Measurements from ENCODE around the gene P3H1. TPM values are rescaled to one million over a fixed set of nuclear protein-coding genes. Genes with fewer than 3 reads are reported as not detected.
"Not testable (repeated sequence)": the region's sequence is repeated elsewhere in the genome, so short reads cannot be mapped to it uniquely, and the experiment has no call there.

Gene P3H1
- total RNA-seq, 1 donor from 2014 or later, result 47.4 TPM

DNA sequence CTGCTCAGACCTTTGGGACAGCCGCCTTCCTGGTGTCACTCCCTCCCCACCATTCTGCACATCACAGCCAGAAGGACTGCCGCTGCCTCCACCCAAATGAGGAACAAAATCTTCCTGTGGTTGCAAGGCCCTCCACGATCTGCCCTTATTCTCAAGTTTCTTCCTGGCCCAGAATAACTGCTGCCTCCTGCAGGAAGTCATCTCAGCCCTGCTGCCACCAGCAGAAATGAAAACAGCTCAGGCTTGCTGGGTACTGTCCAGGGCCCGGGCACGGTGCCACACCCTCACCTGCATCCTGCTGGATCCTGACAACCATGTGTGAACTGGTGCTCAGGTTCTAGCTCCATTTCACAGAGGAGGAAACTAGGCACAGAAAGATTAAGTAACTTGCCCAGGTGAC is 29.6 kb downstream of the P3H1 start:
- Mint-ChIP-seq H3K4me3 (no peak overlapping the region), H3K4me1 (peaks cover 7% of the 10 kb centered on the region), H3K36me3 (ENCODE audit: low read depth) (no peaks in the 10 kb centered on the region), H3K27me3 (no peaks in the 10 kb centered on the region), H3K9me3 (no peaks in the 10 kb centered on the region), H3K27ac (no peak overlapping the region)
- intact Hi-C loops (cut with micrococcal nuclease), result no loop called here
- peak; percentile 72 for DNase-seq

DNA sequence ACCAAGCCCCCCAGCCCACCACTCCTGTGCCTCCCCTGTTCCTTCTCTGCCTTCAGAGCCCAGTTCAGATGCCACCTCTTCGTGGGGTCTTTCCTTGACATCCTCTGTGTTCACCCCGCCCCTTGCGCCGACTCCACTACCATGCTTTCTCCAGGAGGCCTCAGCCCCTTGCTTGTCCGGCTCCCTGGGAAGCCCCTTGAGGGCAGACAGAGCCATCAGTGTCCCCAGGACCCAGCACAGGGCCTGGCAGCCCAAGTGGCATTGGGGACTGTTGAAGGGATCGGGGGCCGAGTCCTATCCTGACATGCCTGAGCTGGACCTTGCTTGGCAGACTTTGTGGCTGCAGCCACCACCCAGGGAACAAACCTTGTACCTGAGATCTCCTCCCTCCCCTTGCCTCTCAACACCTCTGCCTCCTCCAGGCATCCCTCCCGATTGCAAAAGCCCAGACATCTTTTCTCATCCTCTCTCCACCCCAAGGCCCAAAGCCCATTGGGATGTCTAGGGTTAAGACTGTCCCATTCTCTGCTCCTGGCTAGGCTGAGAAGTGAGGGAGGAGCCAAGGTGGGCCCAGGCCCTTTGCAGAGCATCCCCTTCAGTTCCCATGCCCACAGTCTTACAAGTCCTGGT is 30.1 kb downstream of the P3H1 start:
- no peak for DNase-seq
- no peaks in the 10 kb centered on the region for H3K9me3 Mint-ChIP-seq
- no peak overlapping the region for H3K4me3 Mint-ChIP-seq
- H3K36me3 Mint-ChIP-seq (ENCODE audit: low read depth), result no peaks in the 10 kb centered on the region
- peaks cover 7% of the 10 kb centered on the region for H3K4me1 Mint-ChIP-seq
- H3K27me3 Mint-ChIP-seq, result no peaks in the 10 kb centered on the region
- intact Hi-C loops (cut with micrococcal nuclease), result no loop called here
- H3K27ac Mint-ChIP-seq, result no peak overlapping the region

DNA sequence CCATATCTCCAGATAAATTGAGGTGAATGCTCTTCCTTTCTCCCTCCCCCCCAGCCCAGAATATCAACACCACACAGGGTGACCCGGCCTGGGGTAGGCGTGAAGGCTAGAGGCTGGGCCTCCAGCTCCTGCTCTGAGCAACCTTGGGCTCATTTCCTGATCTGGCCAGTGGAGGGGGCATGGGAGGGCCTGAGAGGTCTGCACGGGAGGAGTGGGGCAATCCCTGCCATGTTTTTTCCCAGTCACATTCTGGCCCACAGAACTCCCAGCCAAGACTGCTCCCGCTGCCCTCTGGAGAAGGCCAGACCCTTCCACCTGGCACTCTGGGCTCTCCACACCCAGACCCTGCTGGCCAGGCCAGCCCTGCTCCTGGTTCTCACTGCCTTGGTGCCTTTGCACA is 30.7 kb downstream of the P3H1 start:
- no peak for DNase-seq
- Mint-ChIP-seq H3K36me3 (ENCODE audit: low read depth) (no peaks in the 10 kb centered on the region), H3K27me3 (no peaks in the 10 kb centered on the region), H3K9me3 (no peaks in the 10 kb centered on the region), H3K4me3 (no peak overlapping the region), H3K4me1 (peaks cover 7% of the 10 kb centered on the region), H3K27ac (no peak overlapping the region)
- intact Hi-C loops (cut with micrococcal nuclease), result no loop called here

DNA sequence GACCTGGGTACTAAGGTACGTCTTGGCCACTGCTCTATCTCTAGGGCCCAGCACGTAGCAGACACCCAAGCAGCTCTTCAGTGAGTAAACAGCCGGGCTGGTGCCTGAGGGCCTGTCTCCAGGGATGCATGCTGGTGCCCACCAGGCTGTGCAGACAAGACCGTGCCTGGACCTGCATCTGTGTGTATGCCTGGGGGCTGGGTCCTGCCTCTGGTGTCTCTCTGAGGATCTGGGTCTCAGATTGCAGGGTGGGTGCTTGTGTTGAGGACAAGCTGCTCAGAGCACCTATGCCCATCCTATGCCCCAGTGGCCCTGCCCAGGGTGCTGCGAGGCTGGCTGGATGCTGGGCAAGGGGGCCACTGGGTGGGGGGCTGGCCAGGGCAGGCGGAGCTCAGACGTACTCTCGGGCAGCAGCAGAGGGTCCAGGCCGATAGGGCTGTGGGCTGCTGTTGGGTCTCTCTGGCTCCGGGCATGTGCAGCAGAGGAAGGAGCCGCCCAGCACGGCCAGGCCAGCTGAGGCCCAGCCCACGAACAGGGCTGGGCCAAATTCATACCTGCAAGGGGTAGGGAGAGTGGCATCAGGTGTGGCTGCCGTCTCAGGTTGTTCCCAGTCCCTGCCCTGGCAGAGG is 31.2 kb downstream of the P3H1 start:
- no peaks in the 10 kb centered on the region for H3K36me3 Mint-ChIP-seq (ENCODE audit: low read depth)
- intact Hi-C loops (cut with micrococcal nuclease), result no loop called here
- peaks cover 9% of the 10 kb centered on the region for H3K4me1 Mint-ChIP-seq
- H3K27me3 Mint-ChIP-seq, result no peaks in the 10 kb centered on the region
- DNase-seq, result no peak
- no peaks in the 10 kb centered on the region for H3K9me3 Mint-ChIP-seq
- no peak overlapping the region for H3K4me3 Mint-ChIP-seq
- H3K27ac Mint-ChIP-seq, result no peak overlapping the region

DNA sequence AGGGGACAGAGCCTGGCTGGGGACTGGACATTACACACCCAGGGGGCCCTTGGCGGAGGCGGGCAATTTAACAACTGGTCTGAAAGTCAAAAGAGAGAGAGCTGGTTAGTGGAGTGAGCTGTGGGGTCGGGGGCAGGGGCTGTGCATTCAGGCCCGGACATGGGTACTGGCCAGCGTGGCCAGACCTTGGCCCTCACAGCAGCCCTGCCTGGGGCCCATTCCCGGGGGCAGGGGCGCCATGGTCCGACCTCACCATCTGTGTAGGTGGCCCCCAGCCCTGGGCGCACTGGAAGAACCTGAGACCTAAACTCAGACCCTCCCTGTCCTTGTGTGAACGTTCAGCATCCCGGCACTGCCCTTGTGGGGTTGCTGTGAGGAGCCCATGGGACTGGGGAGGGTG is 31.8 kb downstream of the P3H1 start:
- peaks cover 9% of the 10 kb centered on the region for H3K4me1 Mint-ChIP-seq
- no peak overlapping the region for H3K27ac Mint-ChIP-seq
- no peaks in the 10 kb centered on the region for H3K36me3 Mint-ChIP-seq (ENCODE audit: low read depth)
- no peak for DNase-seq
- H3K27me3 Mint-ChIP-seq, result no peaks in the 10 kb centered on the region
- H3K9me3 Mint-ChIP-seq, result no peaks in the 10 kb centered on the region
- intact Hi-C loops (cut with micrococcal nuclease), result no loop called here
- H3K4me3 Mint-ChIP-seq, result no peak overlapping the region

DNA sequence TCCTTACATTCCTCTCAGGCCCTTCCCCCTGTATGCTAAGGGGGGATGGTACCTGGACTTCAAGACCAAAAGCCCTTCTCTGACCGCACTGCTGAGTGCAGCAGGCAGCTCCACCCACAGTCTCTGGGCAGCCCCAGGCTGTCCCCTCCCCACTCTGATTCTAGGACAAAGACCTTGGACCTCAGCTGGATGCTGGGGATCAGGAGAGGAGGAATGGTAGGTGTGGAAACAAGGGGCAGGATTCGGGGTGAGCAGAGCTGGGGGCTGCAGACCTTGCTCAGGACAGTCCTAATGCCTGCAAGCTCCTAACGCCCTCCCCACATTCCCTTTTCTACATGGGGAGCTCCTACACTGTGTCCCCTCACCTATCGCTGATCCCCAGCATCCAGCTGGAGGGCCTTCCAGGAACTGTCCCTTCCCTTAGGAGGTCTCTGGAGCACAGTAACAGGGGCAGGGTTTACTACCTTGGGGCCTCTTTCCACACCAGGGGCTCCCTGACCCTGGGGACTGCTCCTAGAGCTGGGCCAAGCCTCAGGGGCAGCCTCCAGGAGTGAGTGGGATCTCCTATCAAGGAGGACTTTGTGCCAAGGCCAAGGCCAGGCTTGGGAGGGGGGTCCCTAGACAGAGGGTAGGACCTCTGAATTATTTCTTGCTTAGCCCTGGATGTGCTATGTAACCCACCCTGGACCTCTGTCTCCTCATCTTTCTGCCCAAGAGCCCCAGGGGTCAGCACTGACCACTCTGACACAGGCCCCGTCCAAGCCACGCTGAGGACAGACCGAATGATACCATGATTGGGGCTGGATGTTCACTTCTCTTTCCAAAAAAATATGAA is 32.4 kb downstream of the P3H1 start:
- H3K4me1 Mint-ChIP-seq, result peaks cover 9% of the 10 kb centered on the region
- H3K9me3 Mint-ChIP-seq, result no peaks in the 10 kb centered on the region
- intact Hi-C loops (cut with micrococcal nuclease), result no loop called here
- no peak overlapping the region for H3K4me3 Mint-ChIP-seq
- H3K27me3 Mint-ChIP-seq, result no peaks in the 10 kb centered on the region
- DNase-seq, result no peak
- no peak overlapping the region for H3K27ac Mint-ChIP-seq
- no peaks in the 10 kb centered on the region for H3K36me3 Mint-ChIP-seq (ENCODE audit: low read depth)

DNA sequence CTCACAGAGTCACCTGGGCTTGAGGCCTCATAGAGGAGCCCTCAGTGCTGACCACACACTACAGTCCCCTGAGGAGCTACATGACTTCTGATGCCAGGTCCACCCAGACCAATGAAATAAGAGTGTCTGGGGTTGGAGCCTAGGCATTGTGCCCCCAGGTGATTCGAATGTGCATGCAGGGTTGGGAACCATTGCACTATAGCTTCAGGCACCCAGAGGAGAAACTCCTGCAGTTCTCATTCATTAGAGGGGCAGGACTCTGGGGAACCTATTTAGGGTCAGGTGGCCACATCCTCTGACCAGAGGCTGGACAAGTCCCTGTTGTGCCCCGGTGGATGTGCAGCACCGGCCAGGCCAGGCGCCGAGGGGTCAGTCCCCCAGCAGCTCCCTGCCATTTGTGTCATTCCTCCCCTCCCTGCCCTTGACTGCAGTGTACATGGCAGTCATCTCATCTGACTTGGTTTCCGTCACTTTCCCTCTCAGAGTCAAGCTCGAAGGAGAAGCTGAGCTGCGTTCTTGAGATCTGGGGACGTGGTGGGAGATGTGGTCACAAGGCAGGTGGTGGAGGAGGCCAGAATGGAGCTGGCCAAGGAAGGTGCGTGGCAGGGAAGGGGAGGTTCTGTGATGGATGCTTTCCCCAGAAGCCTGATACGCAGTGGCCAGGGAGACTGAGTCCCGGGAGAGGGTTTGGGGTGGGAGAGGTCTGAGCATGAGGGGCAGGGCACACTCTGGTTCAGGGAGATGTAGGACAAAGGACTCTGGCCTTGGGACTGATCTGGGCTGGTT is 33.2 kb downstream of the P3H1 start:
- Mint-ChIP-seq H3K27ac (no peak overlapping the region), H3K4me1 (peaks cover 9% of the 10 kb centered on the region), H3K36me3 (ENCODE audit: low read depth) (no peaks in the 10 kb centered on the region), H3K9me3 (no peaks in the 10 kb centered on the region), H3K4me3 (no peak overlapping the region), H3K27me3 (no peaks in the 10 kb centered on the region)
- no peak for DNase-seq
- intact Hi-C loops (cut with micrococcal nuclease), result no loop called here

DNA sequence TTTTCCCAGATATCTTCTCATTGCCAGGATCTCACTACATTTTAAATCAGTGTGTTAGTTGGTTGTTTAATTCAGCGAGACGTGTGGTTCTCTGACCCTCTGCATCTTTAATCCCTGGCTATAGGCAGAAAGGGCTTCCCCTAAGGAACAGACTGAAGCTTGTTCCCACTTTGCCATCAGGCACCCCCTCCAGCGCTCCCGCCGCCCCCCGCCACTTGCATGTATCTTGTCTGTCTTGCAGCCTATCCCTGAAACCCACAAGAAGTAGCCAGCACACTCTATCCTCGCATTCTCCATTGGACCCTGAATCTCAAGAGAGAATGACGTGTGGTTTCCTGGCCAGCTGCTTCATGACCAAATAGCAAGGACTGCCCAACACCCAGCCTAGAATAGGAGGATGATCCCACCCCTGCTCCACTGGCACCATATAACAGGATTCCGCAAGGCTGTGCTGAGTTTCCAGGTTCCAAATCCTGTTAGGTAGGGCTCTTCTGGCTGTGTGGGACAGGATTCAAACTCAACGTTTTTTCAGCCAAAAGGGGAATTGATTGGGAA is 34.6 kb downstream of the P3H1 start:
- intact Hi-C loops (cut with micrococcal nuclease), result no loop called here
- H3K4me1 Mint-ChIP-seq, result peaks cover 7% of the 10 kb centered on the region
- no peaks in the 10 kb centered on the region for H3K9me3 Mint-ChIP-seq

DNA sequence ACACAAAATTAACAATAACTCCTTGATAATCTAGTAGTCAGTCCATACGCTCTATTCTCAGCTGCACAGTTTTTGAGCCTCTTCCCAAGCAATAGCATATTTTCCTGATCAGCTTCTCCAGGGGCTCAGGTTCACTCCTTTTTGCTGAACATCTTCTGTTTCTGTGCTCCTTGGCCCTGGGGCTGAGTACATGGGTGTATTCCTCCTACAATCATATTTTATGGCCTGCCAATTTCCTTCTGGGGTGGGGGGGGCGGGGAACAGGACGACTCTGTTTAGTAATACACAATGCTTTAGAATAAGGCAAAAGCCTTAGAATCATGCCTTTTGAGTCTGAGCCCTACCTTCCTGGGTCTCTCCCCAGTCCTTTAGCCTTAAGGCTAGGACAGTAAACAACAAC is 35.2 kb downstream of the P3H1 start:
- intact Hi-C loops (cut with micrococcal nuclease), result loop anchor here (1.0 kb wide), 1 partner anchor 153 kb away; no protein-coding TSS in a partner anchor
- no peaks in the 10 kb centered on the region for H3K36me3 Mint-ChIP-seq (ENCODE audit: low read depth)
- no peak overlapping the region for H3K4me3 Mint-ChIP-seq
- H3K27ac Mint-ChIP-seq, result no peak overlapping the region
- H3K9me3 Mint-ChIP-seq, result no peaks in the 10 kb centered on the region
- no peak for DNase-seq
- H3K27me3 Mint-ChIP-seq, result no peaks in the 10 kb centered on the region
- peaks cover 2% of the 10 kb centered on the region for H3K4me1 Mint-ChIP-seq

More for the DNA sequence above, 34.6 kb downstream of the P3H1 start:
- Mint-ChIP-seq H3K4me3 (no peak overlapping the region), H3K27me3 (no peaks in the 10 kb centered on the region), H3K27ac (no peak overlapping the region), H3K36me3 (ENCODE audit: low read depth) (no peaks in the 10 kb centered on the region)
- no peak for DNase-seq

DNA sequence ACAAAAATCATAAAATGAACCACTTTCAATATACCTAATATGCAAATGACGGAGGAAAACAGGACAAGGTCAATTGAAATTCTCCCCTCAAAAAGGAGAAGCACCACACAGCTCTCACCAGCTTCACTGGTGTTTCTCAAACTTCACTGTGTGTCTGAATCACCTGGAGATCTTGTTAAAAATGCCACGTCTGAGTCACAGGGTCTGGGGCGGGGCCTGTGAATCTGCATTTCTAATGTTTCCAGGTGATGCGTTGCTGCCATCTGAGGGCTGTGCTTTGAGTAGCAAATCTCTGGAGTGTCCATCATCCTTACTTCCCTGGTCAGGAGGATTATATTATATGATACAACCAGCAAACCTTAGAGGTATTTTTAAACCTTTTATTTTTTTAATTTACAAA is 35.8 kb downstream of the P3H1 start:
- DNase-seq, result peak; percentile 67
- Mint-ChIP-seq H3K4me3 (no peak overlapping the region), H3K9me3 (no peaks in the 10 kb centered on the region), H3K27me3 (no peaks in the 10 kb centered on the region), H3K36me3 (ENCODE audit: low read depth) (no peaks in the 10 kb centered on the region), H3K27ac (no peak overlapping the region), H3K4me1 (peaks cover 2% of the 10 kb centered on the region)
- intact Hi-C loops (cut with micrococcal nuclease), result loop anchor here (1.0 kb wide), 1 partner anchor 153 kb away; no protein-coding TSS in a partner anchor

DNA sequence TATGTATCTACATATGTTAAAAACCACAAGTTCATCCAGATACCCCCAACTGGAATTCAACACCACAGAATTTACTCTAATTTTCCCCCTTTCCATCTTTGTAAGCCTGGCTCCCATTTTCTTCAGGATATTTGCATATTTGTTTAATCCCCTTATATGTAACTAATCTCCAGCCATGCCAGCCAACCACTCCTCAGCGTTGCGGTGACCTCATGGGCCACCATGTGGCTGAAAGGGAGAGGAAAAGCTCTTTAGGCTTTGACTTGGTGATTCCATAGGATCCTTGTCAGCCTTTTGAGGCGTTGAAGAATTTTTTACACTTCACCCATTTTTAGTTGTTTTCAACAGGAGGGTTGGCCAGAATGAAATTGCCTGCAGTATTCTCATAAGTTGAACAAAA is 36.8 kb downstream of the P3H1 start:
- Mint-ChIP-seq H3K9me3 (no peaks in the 10 kb centered on the region), H3K36me3 (ENCODE audit: low read depth) (no peaks in the 10 kb centered on the region), H3K4me1 (peaks cover 2% of the 10 kb centered on the region), H3K27ac (no peak overlapping the region), H3K4me3 (no peak overlapping the region), H3K27me3 (no peaks in the 10 kb centered on the region)
- DNase-seq, result no peak
- intact Hi-C loops (cut with micrococcal nuclease), result no loop called here

DNA sequence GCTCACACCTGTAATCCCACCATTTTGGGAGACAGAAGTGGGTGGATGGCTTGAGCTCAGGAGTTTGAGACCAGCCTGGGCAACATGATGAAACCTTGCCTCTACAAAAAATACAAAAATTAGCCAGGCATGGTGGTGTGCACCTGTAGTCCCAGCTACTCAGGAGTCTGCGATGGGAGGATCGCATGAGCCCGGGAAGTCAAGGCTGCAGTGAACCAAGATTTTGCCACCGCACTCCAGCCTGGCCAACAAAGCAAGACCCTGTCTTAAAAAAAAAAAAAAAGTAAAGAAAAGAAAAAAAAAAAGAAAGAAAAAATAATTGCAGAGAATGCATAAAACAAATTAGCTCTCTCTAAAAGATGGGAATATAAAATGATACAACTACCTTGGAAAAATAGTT is 41.0 kb downstream of the P3H1 start:
- DNase-seq; H3K4me3 Mint-ChIP-seq; H3K9me3 Mint-ChIP-seq; H3K4me1 Mint-ChIP-seq; H3K27ac Mint-ChIP-seq; H3K27me3 Mint-ChIP-seq; intact Hi-C loops (cut with micrococcal nuclease); H3K36me3 Mint-ChIP-seq (ENCODE audit: low read depth): not testable (repeated sequence)

DNA sequence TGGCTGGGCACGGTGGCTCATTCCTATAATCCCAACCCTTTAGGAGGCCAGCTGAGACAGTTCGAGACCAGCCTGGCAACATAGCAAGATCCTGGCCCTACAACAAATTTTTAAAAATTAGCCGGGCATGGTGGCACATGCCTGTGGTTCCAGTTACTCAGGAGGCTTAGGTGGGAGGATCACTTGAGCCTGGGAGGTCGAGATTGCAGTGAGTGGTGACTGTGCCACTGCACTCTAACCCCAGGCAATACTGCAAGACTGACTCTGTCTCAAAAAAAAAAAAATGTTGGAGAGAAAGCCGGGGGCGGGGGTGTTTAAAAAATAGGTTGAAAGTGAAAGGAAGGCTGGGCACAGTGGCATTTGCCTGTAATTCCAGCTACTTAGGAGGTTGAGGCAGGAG is 43.3 kb downstream of the P3H1 start:
- Mint-ChIP-seq H3K4me1 (peaks cover 5% of the 10 kb centered on the region), H3K27me3 (no peaks in the 10 kb centered on the region), H3K36me3 (ENCODE audit: low read depth) (peaks cover 5% of the 10 kb centered on the region), H3K4me3 (no peak overlapping the region), H3K9me3 (no peaks in the 10 kb centered on the region), H3K27ac (no peak overlapping the region)
- DNase-seq, result no peak
- intact Hi-C loops (cut with micrococcal nuclease), result no loop called here
